ENCODE measurements around the gene SPECC1. TPM values are rescaled to one million over a fixed set of nuclear protein-coding genes. Genes with fewer than 3 reads are reported as not detected.
"Not testable (repeated sequence)": the region's sequence is repeated elsewhere in the genome, so short reads cannot be mapped to it uniquely, and the experiment has no call there.

Gene SPECC1
- total RNA-seq, 1 donor from 2014 or later: 35.6 TPM

DNA sequence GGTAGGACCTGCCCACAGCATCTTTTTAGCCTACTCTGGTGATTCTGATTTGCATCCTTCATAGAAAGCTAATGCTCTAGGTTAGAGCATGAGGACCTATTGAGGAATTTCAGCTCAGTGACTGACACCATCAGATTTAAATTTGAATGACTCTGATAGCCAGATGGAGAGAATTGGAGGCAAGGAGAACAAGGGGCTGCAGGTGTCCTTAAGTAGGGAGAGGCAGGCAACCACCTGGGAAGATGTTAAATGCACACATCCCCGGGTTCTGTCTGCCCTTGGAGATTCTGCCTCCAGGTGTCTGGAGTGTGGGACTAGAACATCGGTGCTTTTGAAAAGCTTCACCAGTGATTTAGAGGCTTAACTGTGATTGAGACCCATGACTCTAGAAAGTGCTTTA, 221.8 kb downstream of the SPECC1 start:
- Mint-ChIP-seq H3K36me3 (peaks cover 8% of the 10 kb centered on the region), H3K27me3 (ENCODE audit: low read depth) (no peaks in the 10 kb centered on the region), H3K9me3 (no peaks in the 10 kb centered on the region), H3K27ac (no peak overlapping the region), H3K4me1 (peaks cover 5% of the 10 kb centered on the region), H3K4me3 (no peak overlapping the region)
- TF ChIP-seq CTCF (IDR thresholded peaks at IDR 0.05; ENCODE audit: unreplicated experiment): no peak
- DNase-seq (ENCODE audit: low spot score in 2 of 2, unreplicated experiment in 2 of 2): no peak

DNA sequence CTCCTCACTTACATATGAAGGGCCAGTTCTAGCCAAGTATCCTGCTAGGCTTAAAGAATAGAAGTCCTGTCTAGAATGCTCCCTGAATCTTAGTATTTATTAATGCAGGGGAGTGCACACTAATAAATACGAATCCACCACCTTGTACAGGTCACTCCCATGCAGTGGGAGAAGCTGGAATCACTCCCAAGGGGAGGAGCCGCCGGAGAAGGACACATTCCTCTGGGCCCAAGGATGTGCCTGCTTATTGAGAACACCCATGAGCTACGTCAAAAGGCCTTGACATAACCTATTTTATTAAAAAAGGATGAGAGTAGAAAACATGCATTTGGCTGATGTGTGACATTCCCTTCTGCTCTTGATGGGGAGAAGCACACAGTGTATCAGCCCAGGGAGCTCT, 223.5 kb downstream of the SPECC1 start:
- Mint-ChIP-seq H3K9me3 (no peaks in the 10 kb centered on the region), H3K36me3 (peaks cover 10% of the 10 kb centered on the region), H3K27ac (no peak overlapping the region), H3K4me1 (no peaks in the 10 kb centered on the region), H3K27me3 (ENCODE audit: low read depth) (no peaks in the 10 kb centered on the region), H3K4me3 (no peak overlapping the region)
- TF ChIP-seq CTCF (IDR thresholded peaks at IDR 0.05; ENCODE audit: unreplicated experiment): no peak
- DNase-seq (ENCODE audit: low spot score in 2 of 2, unreplicated experiment in 2 of 2): no peak

DNA sequence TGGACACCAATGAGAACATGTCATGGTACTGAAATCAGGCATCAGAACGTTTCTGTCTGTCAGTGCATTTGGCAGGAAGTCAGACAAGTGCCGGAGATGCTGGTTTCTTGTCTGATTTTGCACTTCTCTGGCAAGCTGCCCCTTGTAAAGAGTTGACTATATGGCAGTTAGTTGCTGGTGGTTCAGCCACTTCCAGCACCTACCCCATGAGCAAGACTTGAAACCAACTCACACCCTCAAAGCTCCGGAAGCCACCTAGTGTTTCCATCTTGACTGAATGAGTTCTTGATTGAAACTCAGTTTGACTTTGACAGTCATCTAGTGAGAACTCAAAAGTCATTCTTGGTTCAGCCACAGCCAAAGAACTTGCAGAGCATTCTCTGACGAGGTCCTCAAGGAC, 225.1 kb downstream of the SPECC1 start:
- Mint-ChIP-seq H3K9me3 (no peaks in the 10 kb centered on the region), H3K27me3 (ENCODE audit: low read depth) (no peaks in the 10 kb centered on the region), H3K36me3 (peaks cover 10% of the 10 kb centered on the region), H3K27ac (no peak overlapping the region), H3K4me1 (no peaks in the 10 kb centered on the region), H3K4me3 (no peak overlapping the region)
- DNase-seq (ENCODE audit: low spot score in 2 of 2, unreplicated experiment in 2 of 2): no peak
- no peak for TF ChIP-seq CTCF (IDR thresholded peaks at IDR 0.05; ENCODE audit: unreplicated experiment)

DNA sequence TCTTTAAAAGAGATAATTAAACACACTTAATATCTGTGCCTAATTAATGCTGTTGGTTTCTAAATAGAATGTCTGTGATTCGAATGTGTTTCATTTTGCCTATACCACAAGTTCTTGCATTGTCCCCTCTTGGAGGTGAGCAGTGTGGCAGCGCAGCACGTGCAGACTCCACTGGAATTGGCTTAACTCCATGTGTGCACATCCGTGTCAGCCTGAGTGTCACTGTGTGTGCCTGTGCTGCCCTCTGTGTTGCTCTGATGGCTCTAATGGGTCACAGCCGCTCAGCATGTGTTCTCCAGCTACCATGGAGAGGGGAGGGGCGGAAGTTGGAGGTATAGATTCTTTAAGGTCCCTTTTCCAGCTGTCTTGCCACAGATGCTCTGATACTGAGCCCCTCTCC, 226.6 kb downstream of the SPECC1 start:
- no peak overlapping the region for H3K27ac Mint-ChIP-seq
- no peaks in the 10 kb centered on the region for H3K4me1 Mint-ChIP-seq
- H3K27me3 Mint-ChIP-seq (ENCODE audit: low read depth): no peaks in the 10 kb centered on the region
- no peak overlapping the region for H3K4me3 Mint-ChIP-seq
- no peak for TF ChIP-seq CTCF (IDR thresholded peaks at IDR 0.05; ENCODE audit: unreplicated experiment)
- DNase-seq (ENCODE audit: low spot score in 2 of 2, unreplicated experiment in 2 of 2): no peak
- peaks cover 10% of the 10 kb centered on the region for H3K36me3 Mint-ChIP-seq
- no peaks in the 10 kb centered on the region for H3K9me3 Mint-ChIP-seq

DNA sequence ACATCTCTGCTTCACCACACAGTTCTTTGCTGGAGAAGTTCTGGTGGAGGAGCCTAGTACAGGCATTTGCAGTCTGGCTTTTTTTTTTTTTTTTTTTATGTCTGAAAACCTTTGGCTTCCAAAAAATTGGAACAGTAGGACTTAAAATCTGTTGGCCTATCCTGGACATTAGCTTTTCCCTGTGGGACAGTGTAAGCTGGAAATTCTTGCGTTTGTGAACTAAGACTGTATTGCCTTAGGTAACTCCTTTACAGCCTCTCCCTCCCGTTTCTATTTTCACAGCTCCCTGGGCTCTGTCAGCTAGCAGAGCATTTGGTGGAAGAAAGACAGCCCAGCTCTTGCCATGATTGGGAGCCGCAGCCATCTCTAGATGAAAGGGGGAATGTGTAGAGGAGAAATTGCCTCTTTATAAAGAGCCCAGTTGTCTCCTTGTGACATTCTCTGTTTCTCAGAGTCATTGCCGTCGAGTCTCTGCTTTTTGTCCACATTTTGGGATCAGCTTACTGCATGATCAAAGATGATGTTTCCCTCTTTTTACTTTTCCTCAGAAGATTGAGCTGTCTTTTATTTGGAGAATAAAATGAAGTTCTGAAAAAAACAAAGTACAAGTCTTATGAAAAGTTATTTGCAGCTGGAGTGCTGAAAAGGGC, 227.5 kb downstream of the SPECC1 start:
- Mint-ChIP-seq H3K4me3 (no peak overlapping the region), H3K27me3 (ENCODE audit: low read depth) (no peaks in the 10 kb centered on the region), H3K36me3 (peaks cover 10% of the 10 kb centered on the region), H3K4me1 (no peaks in the 10 kb centered on the region), H3K27ac (no peak overlapping the region), H3K9me3 (no peaks in the 10 kb centered on the region)
- no peak for TF ChIP-seq CTCF (IDR thresholded peaks at IDR 0.05; ENCODE audit: unreplicated experiment)
- DNase-seq (ENCODE audit: low spot score in 2 of 2, unreplicated experiment in 2 of 2): no peak

GRCh38 chr17:20239776-20240175, 230.6 kb downstream of the SPECC1 start:
- H3K9me3 Mint-ChIP-seq; H3K36me3 Mint-ChIP-seq; H3K27me3 Mint-ChIP-seq (ENCODE audit: low read depth); DNase-seq (ENCODE audit: low spot score in 2 of 2, unreplicated experiment in 2 of 2); H3K4me3 Mint-ChIP-seq; H3K27ac Mint-ChIP-seq; H3K4me1 Mint-ChIP-seq: not testable (repeated sequence)

Measured in mesothelial cell of epicardium (in vitro differentiated cells).